ENCODE results near the gene DDIT3. TPM values are rescaled to one million over a fixed set of nuclear protein-coding genes. Genes with fewer than 3 reads are reported as not detected.

The DDIT3 gene
- total RNA-seq, 1 donor from 2014 or later = 20.7 TPM

- no peak for DNase-seq (ENCODE audit: low spot score)
Observed at GRCh38 chr12:57547288-57548012, 27.1 kb upstream of the DDIT3 start.

- peak; percentile 99 for DNase-seq (ENCODE audit: low spot score)
Observed at GRCh38 chr12:57546438-57547287, 26.3 kb upstream of the DDIT3 start, which contains the start of gene DCTN2. Gene DCTN2, minus strand, starts transcription at chr12:57547192. Its CDS starts 129 bp downstream, at chr12:57547063.

GRCh38 chr12:57545809-57546437 lies 25.6 kb upstream of the DDIT3 start:
- DNase-seq (ENCODE audit: low spot score) = no peak

- no peak for DNase-seq (ENCODE audit: low spot score)
Observed at GRCh38 chr12:57543581-57543980, 23.3 kb upstream of the DDIT3 start.

GRCh38 chr12:57541717-57542116 lies 21.4 kb upstream of the DDIT3 start:
- DNase-seq (ENCODE audit: low spot score) = no peak

- DNase-seq (ENCODE audit: low spot score) = no peak
Observed at GRCh38 chr12:57541001-57541400, 20.7 kb upstream of the DDIT3 start.

GRCh38 chr12:57539134-57539768 lies 18.9 kb upstream of the DDIT3 start:
- DNase-seq (ENCODE audit: low spot score) = no peak

GRCh38 chr12:57536597-57536942 lies 16.3 kb upstream of the DDIT3 start:
- DNase-seq (ENCODE audit: low spot score) = no peak

- DNase-seq (ENCODE audit: low spot score) = no peak
Observed at GRCh38 chr12:57535764-57536596, 15.7 kb upstream of the DDIT3 start.

- no peak for DNase-seq (ENCODE audit: low spot score)
Observed at GRCh38 chr12:57534991-57535543, 14.8 kb upstream of the DDIT3 start.

GRCh38 chr12:57534250-57534649 lies 13.9 kb upstream of the DDIT3 start:
- no peak for DNase-seq (ENCODE audit: low spot score)

GRCh38 chr12:57533108-57533507 lies 12.8 kb upstream of the DDIT3 start:
- no peak for DNase-seq (ENCODE audit: low spot score)

- DNase-seq (ENCODE audit: low spot score) = no peak
Observed at GRCh38 chr12:57531836-57532235, 11.5 kb upstream of the DDIT3 start.

- no peak for DNase-seq (ENCODE audit: low spot score)
Observed at GRCh38 chr12:57530396-57531142, 10.3 kb upstream of the DDIT3 start.

GRCh38 chr12:57529831-57530230 lies 9.5 kb upstream of the DDIT3 start:
- no peak for DNase-seq (ENCODE audit: low spot score)

- DNase-seq (ENCODE audit: low spot score) = no peak
Observed at GRCh38 chr12:57528831-57529555, 8.7 kb upstream of the DDIT3 start.

- no peak for DNase-seq (ENCODE audit: low spot score)
Observed at GRCh38 chr12:57528176-57528575, 7.9 kb upstream of the DDIT3 start.

GRCh38 chr12:57527184-57527583 lies 6.9 kb upstream of the DDIT3 start:
- DNase-seq (ENCODE audit: low spot score) = no peak

- DNase-seq (ENCODE audit: low spot score) = no peak
Observed at GRCh38 chr12:57526477-57527126, 6.3 kb upstream of the DDIT3 start.

Measured in umbilical cord (tissue), 2 donors.